ENCODE results near the gene MEX3B. TPM values are rescaled to one million over a fixed set of nuclear protein-coding genes. Genes with fewer than 3 reads are reported as not detected.
A peak's percentile ranks its signal among the peaks of the same experiment; 100 is the strongest.

MEX3B gene
- total and polyA plus RNA-seq, 2 donors (not counting 1 experiment from before 2014, with no cell fraction given): 2.6 to 8.1 TPM

DNA sequence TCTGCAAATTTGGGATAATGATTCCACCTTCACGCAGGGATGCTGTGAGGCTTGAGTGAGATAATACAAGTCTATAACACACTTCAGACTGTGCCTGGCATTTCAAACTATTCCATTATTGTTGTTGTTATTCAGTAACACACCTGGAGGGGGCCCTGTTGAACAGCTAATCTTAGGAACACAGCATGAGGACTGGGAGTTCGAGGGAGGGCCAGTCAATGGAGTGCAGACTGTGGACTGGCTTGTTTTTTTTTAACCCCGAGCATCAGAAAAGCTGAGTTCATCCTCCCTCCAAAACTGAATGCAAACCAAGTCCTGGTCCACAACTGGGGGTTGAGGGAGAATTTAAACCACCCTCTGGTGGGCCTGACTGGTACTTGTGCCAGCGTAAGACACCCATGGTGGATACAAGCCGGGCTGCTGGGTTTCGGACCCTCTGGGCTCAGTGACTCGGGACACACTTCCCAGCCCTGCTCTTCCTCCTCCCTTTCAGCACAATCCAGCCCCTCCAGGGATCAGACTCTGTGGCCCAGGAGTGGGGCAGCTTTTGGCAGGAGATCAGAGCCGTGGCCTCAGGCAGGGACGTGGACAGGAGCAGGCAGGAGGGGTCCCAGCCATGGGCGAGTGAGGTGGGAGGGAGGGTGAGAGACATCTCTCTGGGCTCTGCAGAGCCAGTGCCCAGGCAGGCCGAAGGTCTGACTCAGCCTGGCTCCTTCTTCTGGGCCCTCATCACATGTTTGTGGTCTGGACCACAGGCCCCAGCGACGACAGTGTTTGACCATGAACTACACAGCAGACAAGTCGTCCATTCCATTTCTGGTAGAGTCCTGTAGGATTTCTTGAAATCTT is 36.3 kb upstream of the MEX3B start:
- DNase-seq (ENCODE audit: low read depth in 2 of 2): peak; percentile 86 to 98
- Histone ChIP-seq H3K9ac (ENCODE audit: insufficient read depth, low read length) (no peak overlapping the region), H3K4me1 (ENCODE audit: control insufficient read depth, extremely low read depth, insufficient read depth, low read length) (no peaks in the 10 kb centered on the region), H4K20me1 (ENCODE audit: control insufficient read depth, extremely low read depth, insufficient read depth, low read length) (no peaks in the 10 kb centered on the region), H3K27ac (ENCODE audit: insufficient read depth, low read length) (peak overlapping the region; percentile 36), H2AFZ (ENCODE audit: low read length) (peak overlapping the region; percentile 29), H3K4me2 (ENCODE audit: extremely low read depth, insufficient read depth, low read length) (no peak overlapping the region), H3K79me2 (ENCODE audit: control insufficient read depth, insufficient read depth, low read length) (no peaks in the 10 kb centered on the region), H3K4me3 (replicated peaks in 1 of 4; ENCODE audit: control extremely low read depth in 1 of 4, insufficient read depth in 1 of 4, low read depth in 3 of 4, low read length in 4 of 4) (no peak overlapping the region), H3K36me3 (ENCODE audit: control insufficient read depth, insufficient read depth, low read length) (no peaks in the 10 kb centered on the region), H3K27me3 (ENCODE audit: control insufficient read depth, insufficient read depth, low read length) (peaks cover 3% of the 10 kb centered on the region), H3K9me3 (ENCODE audit: control insufficient read depth, insufficient read depth, low read depth, low read length) (no peaks in the 10 kb centered on the region)
- TF ChIP-seq, protein P1, sequence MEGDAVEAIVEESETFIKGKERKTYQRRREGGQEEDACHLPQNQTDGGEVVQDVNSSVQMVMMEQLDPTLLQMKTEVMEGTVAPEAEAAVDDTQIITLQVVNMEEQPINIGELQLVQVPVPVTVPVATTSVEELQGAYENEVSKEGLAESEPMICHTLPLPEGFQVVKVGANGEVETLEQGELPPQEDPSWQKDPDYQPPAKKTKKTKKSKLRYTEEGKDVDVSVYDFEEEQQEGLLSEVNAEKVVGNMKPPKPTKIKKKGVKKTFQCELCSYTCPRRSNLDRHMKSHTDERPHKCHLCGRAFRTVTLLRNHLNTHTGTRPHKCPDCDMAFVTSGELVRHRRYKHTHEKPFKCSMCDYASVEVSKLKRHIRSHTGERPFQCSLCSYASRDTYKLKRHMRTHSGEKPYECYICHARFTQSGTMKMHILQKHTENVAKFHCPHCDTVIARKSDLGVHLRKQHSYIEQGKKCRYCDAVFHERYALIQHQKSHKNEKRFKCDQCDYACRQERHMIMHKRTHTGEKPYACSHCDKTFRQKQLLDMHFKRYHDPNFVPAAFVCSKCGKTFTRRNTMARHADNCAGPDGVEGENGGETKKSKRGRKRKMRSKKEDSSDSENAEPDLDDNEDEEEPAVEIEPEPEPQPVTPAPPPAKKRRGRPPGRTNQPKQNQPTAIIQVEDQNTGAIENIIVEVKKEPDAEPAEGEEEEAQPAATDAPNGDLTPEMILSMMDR (conservative IDR thresholded peaks at IDR 0.05 in 1 of 2, IDR thresholded peaks at IDR 0.05 in 1 of 2; ENCODE audit: low read depth in 1 of 2, low read length in 2 of 2): peak; percentile 10 to 31
- no peak for TF ChIP-seq EZH2 (IDR thresholded peaks at IDR 0.05; ENCODE audit: low read length, missing control alignments)

DNA sequence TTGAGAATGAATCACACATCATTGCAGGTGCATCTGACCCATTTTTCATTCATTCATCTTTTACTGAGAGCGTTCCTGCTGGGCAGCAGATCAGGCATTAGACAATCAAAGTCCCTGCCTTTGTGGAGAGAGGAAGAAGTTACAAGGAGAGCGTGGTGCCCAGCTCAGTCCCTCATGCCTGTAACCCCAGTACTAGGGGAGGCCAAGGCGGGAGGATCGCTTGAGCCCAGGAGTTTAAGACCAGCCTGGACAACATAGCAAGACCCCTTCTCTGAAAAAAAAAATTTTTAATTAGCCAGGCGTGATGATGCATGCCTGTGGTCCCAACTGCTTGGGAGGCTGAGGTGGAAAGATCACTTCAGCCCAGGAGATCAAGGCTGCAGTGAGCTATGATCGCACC is 35.0 kb upstream of the MEX3B start:
- Histone ChIP-seq H2AFZ (ENCODE audit: low read length) (no peak overlapping the region), H3K4me2 (ENCODE audit: extremely low read depth, insufficient read depth, low read length) (no peak overlapping the region), H4K20me1 (ENCODE audit: control insufficient read depth, extremely low read depth, insufficient read depth, low read length) (no peaks in the 10 kb centered on the region), H3K27me3 (ENCODE audit: control insufficient read depth, insufficient read depth, low read length) (peaks cover 3% of the 10 kb centered on the region), H3K36me3 (ENCODE audit: control insufficient read depth, insufficient read depth, low read length) (no peaks in the 10 kb centered on the region), H3K9ac (ENCODE audit: insufficient read depth, low read length) (no peak overlapping the region), H3K9me3 (ENCODE audit: control insufficient read depth, insufficient read depth, low read depth, low read length) (no peaks in the 10 kb centered on the region), H3K79me2 (ENCODE audit: control insufficient read depth, insufficient read depth, low read length) (no peaks in the 10 kb centered on the region), H3K4me1 (ENCODE audit: control insufficient read depth, extremely low read depth, insufficient read depth, low read length) (no peaks in the 10 kb centered on the region), H3K4me3 (replicated peaks in 1 of 4; ENCODE audit: control extremely low read depth in 1 of 4, insufficient read depth in 1 of 4, low read depth in 3 of 4, low read length in 4 of 4) (no peak overlapping the region), H3K27ac (ENCODE audit: insufficient read depth, low read length) (no peak overlapping the region)
- no peak for DNase-seq (ENCODE audit: low read depth in 2 of 2)
- TF ChIP-seq, protein P1 (conservative IDR thresholded peaks at IDR 0.05 in 1 of 2, IDR thresholded peaks at IDR 0.05 in 1 of 2; ENCODE audit: low read depth in 1 of 2, low read length in 2 of 2): no peak
- no peak for TF ChIP-seq EZH2 (IDR thresholded peaks at IDR 0.05; ENCODE audit: low read length, missing control alignments)

DNA sequence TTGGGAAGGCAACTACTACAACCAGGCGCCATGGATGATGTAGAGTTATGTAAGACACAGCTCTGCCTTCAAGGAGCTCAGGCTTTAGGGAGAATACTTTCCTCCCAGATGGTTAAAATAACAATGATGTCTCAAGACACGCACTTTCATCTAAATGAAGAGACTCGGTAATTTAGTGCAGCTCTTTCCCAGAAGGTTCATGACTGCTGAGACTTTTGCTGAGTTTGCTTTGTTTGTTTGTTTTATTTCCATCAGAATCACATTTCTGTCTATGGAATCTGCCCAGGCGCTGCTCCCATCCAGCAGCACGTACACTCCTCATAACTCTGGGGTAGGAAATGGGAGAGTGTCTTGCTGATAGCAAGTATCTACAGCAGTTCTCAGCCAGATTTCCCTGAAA is 33.9 kb upstream of the MEX3B start:
- no peaks in the 10 kb centered on the region for H3K79me2 ChIP-seq (ENCODE audit: control insufficient read depth, insufficient read depth, low read length)
- H3K27ac ChIP-seq (ENCODE audit: insufficient read depth, low read length): no peak overlapping the region
- H3K4me2 ChIP-seq (ENCODE audit: extremely low read depth, insufficient read depth, low read length): no peak overlapping the region
- H3K36me3 ChIP-seq (ENCODE audit: control insufficient read depth, insufficient read depth, low read length): no peaks in the 10 kb centered on the region
- TF ChIP-seq, protein P1 (conservative IDR thresholded peaks at IDR 0.05 in 1 of 2, IDR thresholded peaks at IDR 0.05 in 1 of 2; ENCODE audit: low read depth in 1 of 2, low read length in 2 of 2): no peak
- no peak for TF ChIP-seq EZH2 (IDR thresholded peaks at IDR 0.05; ENCODE audit: low read length, missing control alignments)
- no peaks in the 10 kb centered on the region for H3K4me1 ChIP-seq (ENCODE audit: control insufficient read depth, extremely low read depth, insufficient read depth, low read length)
- H3K27me3 ChIP-seq (ENCODE audit: control insufficient read depth, insufficient read depth, low read length): no peaks in the 10 kb centered on the region
- no peaks in the 10 kb centered on the region for H3K9me3 ChIP-seq (ENCODE audit: control insufficient read depth, insufficient read depth, low read depth, low read length)
- no peak overlapping the region for H3K9ac ChIP-seq (ENCODE audit: insufficient read depth, low read length)
- no peak overlapping the region for H2AFZ ChIP-seq (ENCODE audit: low read length)
- peak in 1 of 2 donors; percentile 52 for DNase-seq (ENCODE audit: low read depth in 2 of 2)
- H3K4me3 ChIP-seq (replicated peaks in 1 of 4; ENCODE audit: control extremely low read depth in 1 of 4, insufficient read depth in 1 of 4, low read depth in 3 of 4, low read length in 4 of 4): no peak overlapping the region
- H4K20me1 ChIP-seq (ENCODE audit: control insufficient read depth, extremely low read depth, insufficient read depth, low read length): no peaks in the 10 kb centered on the region
